GM12878 (cell line): ENCODE measurements around the gene RAPGEF4. TPM values are rescaled to one million over a fixed set of nuclear protein-coding genes. Genes with fewer than 3 reads are reported as not detected.

Experiments
- ATAC-seq: fragments of 200-7000 bp; cut with Tn5 transposase; 3 replicates; pipeline ENCODE4 v1.9.1; 2020; ENCODE audit warnings: mild to moderate bottlenecking, moderate library complexity
- BruUV-seq: library from RNA; stranded (reverse); fragments of 400-500 nt; replicated peaks from 2 replicates; lab custom pipeline; 2021; lab: Mats Ljungman, UMichigan
- CTCF ChIA-PET: fragments of 300-600 bp; sonication (Branson Sonifier 250); formaldehyde crosslinking; extraction: SDS; loops from one replicate; lab custom pipeline; 2021; ENCODE audit warnings: inconsistent platforms; lab: Yijun Ruan, JAX
- POLR2A ChIA-PET: fragments of 350-600 bp; formaldehyde crosslinking; extraction: SDS; loops from one replicate; lab custom pipeline; 2021; ENCODE audit warnings: inconsistent platforms; lab: Charles Lee
- RAD21 ChIA-PET: fragments of 300-600 bp; sonication (Branson Sonifier 250); formaldehyde crosslinking; loops from one replicate; lab custom pipeline; 2023; ENCODE audit warnings: antibody characterized with exemption; ENCODE audit not compliant: unreplicated experiment; lab: Charles Lee
- SMC1A ChIA-PET: fragments of 300-600 bp; sonication (Branson Sonifier 250); formaldehyde crosslinking; loops from one replicate; lab custom pipeline; 2023; ENCODE audit not compliant: unreplicated experiment, uncharacterized antibody; lab: Charles Lee
- DNase-seq: peaks from one replicate; pipeline ENCODE4 v3.0.0-alpha.2; 2011; ENCODE audit warnings: low read depth, low spot score
- FAIRE-seq: peaks from 3 replicates; lab custom pipeline; 2011; peaks lifted over from hg19 to GRCh38; lab: Jason Lieb, UNC
- H2AFZ ChIP-seq: 2 replicates; pipeline ENCODE4 v1.6.0; 2011; ENCODE audit warnings: low read depth, low read length, control low read depth; ENCODE audit not compliant: control insufficient read depth
- H3K27ac ChIP-seq: 2 replicates; pipeline ENCODE4 v1.5.1; 2011; ENCODE audit warnings: control low read depth; ENCODE audit not compliant: control insufficient read depth, insufficient read depth
- H3K27me3 ChIP-seq, 2 experiments: replicated peaks in 1 of 2; 2 replicates each; pipeline versions ENCODE4 v1.6.0 to v1.6.1; 2011; ENCODE audit warnings: low read length in 1 of 2; ENCODE audit not compliant: control insufficient read depth in 2 of 2, insufficient read depth in 2 of 2
- H3K36me3 ChIP-seq, 2 experiments: 2 replicates each; pipeline ENCODE4 v1.5.1; 2011; ENCODE audit warnings: low read length in 1 of 2; ENCODE audit not compliant: control insufficient read depth in 2 of 2, insufficient read depth in 2 of 2
- H3K4me1 ChIP-seq: 2 replicates; pipeline ENCODE4 v1.6.1; 2011; ENCODE audit warnings: mild to moderate bottlenecking, low read length, moderate library complexity, mixed read lengths; ENCODE audit not compliant: control insufficient read depth, insufficient read depth
- H3K4me2 ChIP-seq: 2 replicates; pipeline ENCODE4 v1.6.0; 2011; ENCODE audit warnings: control low read depth; ENCODE audit not compliant: control insufficient read depth, insufficient read depth
- H3K4me3 ChIP-seq: fragments of 200-600 bp; sonication (generic); 2 replicates; pipeline ENCODE4 v1.5.1; 2016
- H3K79me2 ChIP-seq: 2 replicates; pipeline ENCODE4 v1.6.0; 2011; ENCODE audit warnings: low read length; ENCODE audit not compliant: control insufficient read depth, insufficient read depth
- H3K9ac ChIP-seq: 2 replicates; pipeline ENCODE4 v1.8.0; 2011; ENCODE audit warnings: low read length, control low read depth, mixed read lengths; ENCODE audit not compliant: control insufficient read depth, insufficient read depth
- H3K9me3 ChIP-seq: replicated peaks from 3 replicates; pipeline ENCODE4 v1.5.1; 2011; ENCODE audit warnings: mild to moderate bottlenecking, low read length; ENCODE audit not compliant: control insufficient read depth, insufficient read depth
- H4K20me1 ChIP-seq: 2 replicates; pipeline ENCODE4 v1.6.0; 2011; ENCODE audit not compliant: control insufficient read depth, insufficient read depth
- BCL11A ChIP-seq: IDR thresholded peaks from 2 replicates; pipeline ENCODE4 v1.6.1; 2011; ENCODE audit warnings: low read depth, low read length
- GATAD2B ChIP-seq: fragments of 450-650 bp; conservative IDR thresholded peaks from 2 replicates; pipeline ENCODE4 v1.6.1; 2017; ENCODE audit warnings: low read depth, mild to moderate bottlenecking, moderate library complexity
- LARP7 ChIP-seq: fragments of 450-650 bp; IDR thresholded peaks from 2 replicates; pipeline ENCODE4 v1.6.1; 2017; ENCODE audit warnings: mild to moderate bottlenecking
- RAD51 ChIP-seq: fragments of 450-650 bp; IDR thresholded peaks from 2 replicates; pipeline ENCODE4 v1.6.1; 2016; ENCODE audit warnings: moderate library complexity, mild to moderate bottlenecking, inconsistent platforms
- TCF3 ChIP-seq: IDR thresholded peaks from 2 replicates; pipeline ENCODE4 v1.6.1; 2012; ENCODE audit warnings: low read depth, mild to moderate bottlenecking, low read length, borderline replicate concordance; ENCODE audit not compliant: insufficient read depth
- WGBS: methylation state at CpG from one replicate; pipeline ENCODE4 v1.1.6; 2016; ENCODE audit warnings: low lambda C conversion rate; ENCODE audit not compliant: insufficient replicate concordance, insufficient coverage; ENCODE audit errors: missing lambda C conversion rate; 5-methylcytosine and 5-hydroxymethylcytosine counted together
- in situ Hi-C: fragments of 300-500 bp; cut with MboI; formaldehyde crosslinking; loops from 9 replicates; pipeline ENCODE4 v1.14.3; 2018; ENCODE audit warnings: mixed read lengths
- intact Hi-C: fragments of 100-400 bp; cut with micrococcal nuclease; formaldehyde crosslinking; loops from one replicate; pipeline ENCODE4 v1.14.2; 2022; ENCODE audit not compliant: unreplicated experiment
- polyA plus RNA-seq, 11 experiments: library from polyadenylated mRNA; depleted of rRNA in 4 of 11; unstranded in 6 of 11; stranded (reverse) in 5 of 11; fragments of >200 nt; fragmentation: Nextera tagmentation in 4 of 11; fragmentation: Illumina TruSeq in 1 of 11; extraction: Ambion mirVana in 4 of 11; extraction: Trizol in 1 of 11; gene quantifications; 1 replicate in 1 of 11; 2 replicates in 10 of 11; pipeline versions ENCODE4 v1.2.1 to v1.2.3, GENCODE V29; 2011 to 2016; ENCODE audit warnings: inconsistent platforms in 2 of 11, missing spikeins in 2 of 11, low read depth in 1 of 11
- total RNA-seq, 4 experiments: library from RNA; depleted of rRNA in 3 of 4; stranded (reverse); fragments of >200 nt in 3 of 4; fragmentation: Illumina TruSeq in 1 of 4; extraction: Trizol in 1 of 4; gene quantifications; 2 replicates each; pipeline versions ENCODE4 v1.2.1 to v1.2.3, GENCODE V29; 2013 to 2021
- TF ChIP-seq, protein P1 (sequence below): fragments of 150-350 bp; IDR thresholded peaks from 2 replicates; pipeline ENCODE4 v1.6.1; 2016; ENCODE audit warnings: low read depth, low read length

The RAPGEF4 gene
- total and polyA plus RNA-seq, 10 of the 15 experiments (the other 5 are each of a cell fraction or from before 2014, with no cell fraction given), result 0.18 TPM; not detected in 8

DNA sequence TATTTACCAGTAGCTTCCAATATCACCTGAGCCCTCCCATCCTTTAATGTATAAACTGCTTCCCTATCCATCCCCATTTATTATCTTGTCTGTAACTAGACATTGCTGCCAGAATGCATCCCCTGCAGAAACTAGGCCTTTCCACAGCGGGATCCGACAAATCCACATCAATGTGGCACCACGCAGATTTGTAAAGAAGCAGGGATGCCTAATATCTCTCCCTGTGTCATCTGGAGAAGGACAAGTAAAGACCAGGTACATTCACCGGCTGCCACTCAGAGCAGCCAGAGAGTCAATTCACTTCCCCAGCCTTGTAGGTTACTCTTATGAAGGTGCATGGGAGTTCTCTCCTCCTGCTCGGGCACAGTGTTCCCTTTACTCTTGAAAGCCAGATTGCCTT is 241.2 kb downstream of the RAPGEF4 start:
- no peak for FAIRE-seq
- Histone ChIP-seq H3K27ac (no peak overlapping the region), H3K9ac (no peak overlapping the region), H3K4me2 (no peak overlapping the region), H3K4me1 (no peaks in the 10 kb centered on the region), H3K4me3 (no peak overlapping the region), H3K9me3 (no peaks in the 10 kb centered on the region), H3K36me3 (no peaks in the 10 kb centered on the region), H2AFZ (no peak overlapping the region), H3K79me2 (no peaks in the 10 kb centered on the region), H4K20me1 (no peaks in the 10 kb centered on the region), H3K27me3 (peaks cover 3 to 8% of the 10 kb centered on the region in 2 experiments)
- ChIA-PET RAD21 (interaction anchor here (1.4 kb wide), 1 partner anchor 233 kb away, joined by 3 read pairs; no protein-coding TSS in a partner anchor), CTCF (interaction anchor here (0.8 kb wide), 1 partner anchor 171 kb away, joined by 3 read pairs; no protein-coding TSS in a partner anchor), SMC1A (no interaction called here), POLR2A (no interaction called here)
- in situ Hi-C loops, result no loop called here
- no TSS peak for BruUV-seq
- DNase-seq, result no peak
- no peak for TF ChIP-seq LARP7
- TF ChIP-seq RAD51, result no peak
- no peak for TF ChIP-seq GATAD2B
- no peak for TF ChIP-seq BCL11A
- no peak for TF ChIP-seq TCF3
- TF ChIP-seq, protein P1, sequence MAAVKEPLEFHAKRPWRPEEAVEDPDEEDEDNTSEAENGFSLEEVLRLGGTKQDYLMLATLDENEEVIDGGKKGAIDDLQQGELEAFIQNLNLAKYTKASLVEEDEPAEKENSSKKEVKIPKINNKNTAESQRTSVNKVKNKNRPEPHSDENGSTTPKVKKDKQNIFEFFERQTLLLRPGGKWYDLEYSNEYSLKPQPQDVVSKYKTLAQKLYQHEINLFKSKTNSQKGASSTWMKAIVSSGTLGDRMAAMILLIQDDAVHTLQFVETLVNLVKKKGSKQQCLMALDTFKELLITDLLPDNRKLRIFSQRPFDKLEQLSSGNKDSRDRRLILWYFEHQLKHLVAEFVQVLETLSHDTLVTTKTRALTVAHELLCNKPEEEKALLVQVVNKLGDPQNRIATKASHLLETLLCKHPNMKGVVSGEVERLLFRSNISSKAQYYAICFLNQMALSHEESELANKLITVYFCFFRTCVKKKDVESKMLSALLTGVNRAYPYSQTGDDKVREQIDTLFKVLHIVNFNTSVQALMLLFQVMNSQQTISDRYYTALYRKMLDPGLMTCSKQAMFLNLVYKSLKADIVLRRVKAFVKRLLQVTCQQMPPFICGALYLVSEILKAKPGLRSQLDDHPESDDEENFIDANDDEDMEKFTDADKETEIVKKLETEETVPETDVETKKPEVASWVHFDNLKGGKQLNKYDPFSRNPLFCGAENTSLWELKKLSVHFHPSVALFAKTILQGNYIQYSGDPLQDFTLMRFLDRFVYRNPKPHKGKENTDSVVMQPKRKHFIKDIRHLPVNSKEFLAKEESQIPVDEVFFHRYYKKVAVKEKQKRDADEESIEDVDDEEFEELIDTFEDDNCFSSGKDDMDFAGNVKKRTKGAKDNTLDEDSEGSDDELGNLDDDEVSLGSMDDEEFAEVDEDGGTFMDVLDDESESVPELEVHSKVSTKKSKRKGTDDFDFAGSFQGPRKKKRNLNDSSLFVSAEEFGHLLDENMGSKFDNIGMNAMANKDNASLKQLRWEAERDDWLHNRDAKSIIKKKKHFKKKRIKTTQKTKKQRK, result no peak
- ATAC-seq, result no peak
- 55% methylated on average over 5 of the region's 5 CpGs for WGBS
- intact Hi-C loops, result no loop called here
